Vagina (tissue), 2 donors: ENCODE measurements around the gene ST8SIA6.

Source experiments
- CTCF ChIP-seq, 3 experiments: fragments of 450-650 bp in 2 of 3; fragments of 200-600 bp in 1 of 3; sonication (generic) in 1 of 3; IDR thresholded peaks; one replicate each; pipeline ENCODE4 v1.5.1; 2017 to 2019; ENCODE audit warnings: antibody characterized with exemption in 3 of 3, mild to moderate bottlenecking in 2 of 3, moderate library complexity in 2 of 3
- POLR2A ChIP-seq, 2 donors: fragments of 450-650 bp; IDR thresholded peaks; one replicate each; pipeline ENCODE4 v1.6.1; 2017; ENCODE audit warnings: antibody characterized with exemption in 2 of 2, mild to moderate bottlenecking in 2 of 2, moderate library complexity in 2 of 2
- POLR2AphosphoS5 ChIP-seq, 2 donors: sonication (generic); formaldehyde crosslinking; IDR thresholded peaks; one replicate each; pipeline ENCODE4 v1.9.0; 2017; ENCODE audit warnings: antibody characterized with exemption in 2 of 2, mild to moderate bottlenecking in 2 of 2, low read depth in 1 of 2; ENCODE audit not compliant: insufficient read depth in 1 of 2

- no peak for TF ChIP-seq CTCF (IDR thresholded peaks at IDR 0.05)
- TF ChIP-seq POLR2A (IDR thresholded peaks at IDR 0.05), result no peak
- TF ChIP-seq POLR2AphosphoS5 (IDR thresholded peaks at IDR 0.05; ENCODE audit: insufficient read depth in 1 of 2, low read depth in 1 of 2), result no peak
These were observed 105.7 kb downstream of the ST8SIA6 start for GRCh38 chr10:17348501-17349349.
